HG03571 (cell line): ENCODE results near the gene ANKRD11.
A peak's percentile ranks its signal among the peaks of the same experiment; 100 is the strongest.

Experiments
- ATAC-seq: cut with Tn5 transposase; IDR thresholded peaks from one replicate; pipeline ENCODE4 v1.9.1; 2021; ENCODE audit not compliant: unreplicated experiment

ANKRD11 gene

DNA sequence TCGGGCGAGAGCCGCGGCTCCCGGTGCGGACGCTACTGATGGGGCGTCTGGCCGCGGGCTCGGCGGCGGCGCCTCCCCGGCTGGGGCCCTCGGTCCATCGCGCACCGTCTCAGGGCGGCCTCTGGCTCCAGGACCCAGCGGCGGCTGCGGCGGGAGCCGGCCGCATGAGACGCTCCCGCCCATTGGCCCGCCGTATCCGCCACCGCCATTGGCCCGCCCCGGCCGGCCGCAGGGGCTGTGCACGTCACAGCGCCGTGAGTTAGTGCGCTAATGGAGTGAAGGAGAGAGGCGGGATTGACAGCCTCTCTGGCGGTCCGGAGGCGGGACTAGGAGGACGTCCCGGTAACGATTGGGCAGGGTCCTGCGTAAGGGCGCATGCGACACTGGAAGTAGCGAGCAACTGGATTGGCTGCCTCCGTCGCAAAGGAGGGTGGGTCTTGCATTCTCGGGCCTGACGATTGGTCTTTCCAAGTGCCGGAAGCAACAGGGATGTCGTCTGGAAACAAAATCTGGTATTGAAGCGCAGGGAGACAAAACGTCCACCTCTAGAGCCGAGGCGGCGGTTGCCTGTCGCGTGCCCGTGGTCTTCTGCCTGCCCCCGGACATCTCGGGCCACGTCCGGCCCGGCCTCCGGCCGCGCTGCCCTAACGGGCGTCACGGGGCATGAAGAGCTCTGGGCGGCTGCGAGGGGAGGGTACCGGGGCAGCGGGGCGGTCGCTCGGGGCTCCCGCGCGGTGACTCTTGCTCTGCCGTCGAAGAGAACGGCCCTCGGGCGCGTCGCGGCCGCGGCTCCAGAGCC lies at the start of gene ANKRD11:
ANKRD11 (minus strand) TSS at position 123 of the 799 bp plus-strand sequence. CDS start 173,542 bp downstream, outside the sequence.
- ATAC-seq: peak; percentile 88

- no peak for ATAC-seq
Observed at GRCh38 chr16:89538286-89538685, 47.9 kb upstream of the ANKRD11 start.

GRCh38 chr16:89537549-89537925 lies 47.2 kb upstream of the ANKRD11 start:
- ATAC-seq: no peak

GRCh38 chr16:89536886-89537548 lies 46.7 kb upstream of the ANKRD11 start:
- no peak for ATAC-seq

- no peak for ATAC-seq
Observed at GRCh38 chr16:89536371-89536770, 46.0 kb upstream of the ANKRD11 start.

GRCh38 chr16:89534252-89534756 lies 43.9 kb upstream of the ANKRD11 start:
- no peak for ATAC-seq

DNA sequence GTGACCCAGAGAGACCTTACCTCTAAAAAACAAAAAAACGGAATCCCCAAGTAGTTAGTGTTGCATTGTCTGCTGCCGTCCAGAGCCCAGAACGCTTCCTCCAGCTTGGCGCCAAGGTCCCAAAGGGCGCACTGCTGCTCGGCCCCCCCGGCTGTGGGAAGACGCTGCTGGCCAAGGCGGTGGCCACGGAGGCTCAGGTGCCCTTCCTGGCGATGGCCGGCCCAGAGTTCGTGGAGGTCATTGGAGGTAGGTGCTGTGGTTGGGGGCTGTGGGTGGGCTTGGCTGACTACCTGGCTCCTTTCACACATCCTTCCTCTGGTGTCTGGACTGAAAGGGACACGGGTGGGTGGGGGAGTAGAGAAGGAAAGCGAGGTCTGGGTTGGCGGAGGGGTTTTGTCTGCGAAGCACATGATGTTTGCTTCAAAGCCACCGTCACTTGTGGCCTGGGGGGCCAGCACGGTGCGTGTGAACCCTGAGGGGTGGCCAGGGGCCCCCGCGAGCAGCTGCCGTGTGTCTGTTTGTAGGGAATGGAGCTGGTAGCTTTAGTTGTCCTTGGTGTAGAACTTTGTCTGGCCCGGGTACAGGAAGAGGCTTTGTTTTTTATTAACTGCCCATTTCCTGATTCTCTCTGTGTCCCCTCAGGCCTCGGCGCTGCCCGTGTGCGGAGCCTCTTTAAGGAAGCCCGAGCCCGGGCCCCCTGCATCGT lies 41.6 kb upstream of the ANKRD11 start:
- ATAC-seq: no peak

DNA sequence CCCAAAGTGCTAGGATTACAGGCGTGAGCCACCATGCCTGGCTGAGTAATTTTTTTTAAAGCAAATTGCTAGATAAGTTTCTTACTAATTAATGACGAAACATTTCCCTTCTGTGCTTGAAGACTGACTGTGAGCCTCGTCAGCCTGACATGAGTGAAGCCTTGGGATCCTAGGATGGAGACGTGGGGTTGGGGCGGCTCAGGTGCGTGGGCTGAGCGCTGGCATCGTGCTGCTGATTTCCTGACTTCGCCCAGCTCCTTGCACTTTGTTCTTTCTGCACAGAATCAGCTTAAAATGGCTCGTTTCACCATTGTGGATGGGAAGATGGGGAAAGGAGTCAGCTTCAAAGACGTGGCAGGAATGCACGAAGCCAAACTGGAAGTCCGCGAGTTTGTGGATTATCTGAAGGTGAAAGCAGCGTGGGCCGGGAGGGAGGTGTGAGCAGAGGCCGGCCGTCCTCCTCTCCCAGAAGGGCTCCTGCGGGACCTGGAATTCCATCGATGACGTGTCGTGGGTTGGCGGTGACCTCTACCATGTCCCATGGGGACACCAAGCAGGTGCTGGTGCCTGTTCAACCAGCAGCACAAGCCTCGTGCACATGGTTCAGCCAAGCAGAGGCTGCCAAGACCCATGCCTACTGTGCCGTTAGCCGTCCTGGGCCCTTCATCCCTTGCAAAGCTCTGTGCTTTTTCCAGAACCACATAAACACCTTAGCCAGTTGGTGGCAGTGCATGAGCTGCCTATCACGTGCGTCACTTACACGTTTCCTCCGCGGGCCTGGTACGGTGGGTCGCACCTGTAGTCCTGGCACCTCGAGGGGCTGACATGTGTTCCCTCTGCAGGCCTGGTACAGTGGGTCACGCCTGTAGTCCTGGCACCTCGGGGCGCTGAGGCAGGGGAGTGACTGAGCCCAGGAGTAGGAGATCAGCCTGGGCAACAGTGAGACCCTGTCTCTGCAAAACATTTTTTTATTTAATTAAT lies 40.3 kb upstream of the ANKRD11 start:
- ATAC-seq: no peak

GRCh38 chr16:89529097-89529496 lies 38.7 kb upstream of the ANKRD11 start:
- no peak for ATAC-seq

DNA sequence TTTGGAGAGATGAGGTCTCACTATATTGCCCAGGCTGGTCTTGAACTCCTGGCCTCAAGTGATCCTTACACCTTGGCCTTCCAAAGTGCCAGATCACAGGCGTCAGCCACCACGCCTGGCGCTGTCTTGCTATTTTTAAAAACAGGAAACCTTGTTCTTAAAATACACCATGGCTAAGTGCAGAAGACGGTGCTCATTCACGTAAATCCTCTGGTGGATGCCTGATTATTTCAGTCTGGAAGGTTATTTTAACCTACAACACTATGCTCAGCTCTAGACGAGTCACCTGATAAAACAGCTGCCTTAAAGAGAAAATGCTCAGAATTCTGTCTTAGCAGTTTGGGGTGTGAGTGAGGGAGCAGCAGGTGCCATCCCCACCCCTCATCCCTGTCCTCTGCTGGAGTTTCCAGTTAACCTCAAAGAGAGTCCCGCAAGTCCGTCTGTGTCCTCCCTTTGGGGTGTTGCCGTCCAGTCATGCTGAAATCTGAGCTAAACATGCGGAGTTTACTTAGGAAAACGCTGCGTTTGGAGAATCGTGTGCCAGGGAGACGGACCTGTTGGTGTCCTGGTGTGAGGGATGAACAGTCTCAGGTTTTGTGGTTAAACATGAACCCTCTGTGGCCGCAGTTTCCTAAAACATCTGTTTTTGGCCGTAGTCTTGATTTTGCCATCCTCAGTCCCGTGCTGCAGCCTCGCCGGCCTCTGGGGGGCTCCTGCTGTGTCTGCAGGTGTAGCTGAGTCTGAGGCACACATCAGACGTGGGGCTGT lies 35.0 kb upstream of the ANKRD11 start:
- no peak for ATAC-seq

DNA sequence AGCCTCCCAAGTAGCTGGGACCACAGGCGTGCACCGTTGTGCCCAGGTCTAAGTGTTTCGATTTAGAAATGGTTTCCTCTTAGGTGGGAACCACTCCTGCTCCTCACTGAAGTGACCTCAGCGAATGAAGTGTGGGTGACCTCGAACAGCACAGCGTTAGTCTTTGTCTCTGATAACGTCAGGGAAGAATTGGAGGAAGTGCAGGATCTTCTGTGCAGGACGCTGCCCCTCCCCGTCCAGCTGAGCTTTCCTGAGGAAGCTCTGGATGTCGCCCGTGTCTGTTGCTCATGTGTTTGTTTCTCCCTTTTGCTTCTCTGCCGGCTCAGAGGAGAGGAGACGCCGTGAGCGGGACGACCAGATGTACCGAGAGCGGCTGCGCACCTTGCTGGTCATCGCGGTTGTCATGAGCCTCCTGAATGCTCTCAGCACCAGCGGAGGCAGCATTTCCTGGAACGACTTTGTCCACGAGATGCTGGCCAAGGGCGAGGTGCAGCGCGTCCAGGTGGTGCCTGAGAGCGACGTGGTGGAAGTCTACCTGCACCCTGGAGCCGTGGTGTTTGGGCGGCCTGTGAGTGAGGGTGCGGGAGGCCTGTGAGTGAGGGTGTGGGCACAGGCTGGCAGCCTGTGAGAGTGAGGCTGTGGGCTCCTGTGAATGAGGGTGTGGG lies 33.5 kb upstream of the ANKRD11 start:
- ATAC-seq: no peak

DNA sequence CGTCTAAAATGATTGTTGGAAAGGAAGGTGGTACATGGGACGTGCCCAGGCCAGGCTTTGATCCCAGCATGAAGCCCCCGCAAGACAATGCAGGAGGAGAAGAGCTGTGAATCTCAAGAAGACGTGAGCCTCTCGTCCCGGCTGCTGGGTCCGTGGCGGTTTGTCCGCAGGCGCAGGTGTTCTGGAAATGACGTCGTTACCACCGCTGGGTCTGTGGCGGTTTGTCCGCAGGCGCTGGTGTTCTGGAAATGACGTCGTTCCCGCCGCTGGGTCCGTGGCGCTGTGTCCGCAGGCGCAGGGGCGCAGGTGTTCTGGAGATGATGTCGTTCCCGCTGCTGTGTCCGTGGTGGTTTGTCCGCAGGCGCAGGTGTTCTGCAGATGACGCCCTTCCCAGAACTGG lies 31.9 kb upstream of the ANKRD11 start:
- no peak for ATAC-seq

GRCh38 chr16:89519881-89520280 lies 29.5 kb upstream of the ANKRD11 start:
- ATAC-seq: no peak

GRCh38 chr16:89517128-89517527 lies 26.8 kb upstream of the ANKRD11 start:
- ATAC-seq: no peak

DNA sequence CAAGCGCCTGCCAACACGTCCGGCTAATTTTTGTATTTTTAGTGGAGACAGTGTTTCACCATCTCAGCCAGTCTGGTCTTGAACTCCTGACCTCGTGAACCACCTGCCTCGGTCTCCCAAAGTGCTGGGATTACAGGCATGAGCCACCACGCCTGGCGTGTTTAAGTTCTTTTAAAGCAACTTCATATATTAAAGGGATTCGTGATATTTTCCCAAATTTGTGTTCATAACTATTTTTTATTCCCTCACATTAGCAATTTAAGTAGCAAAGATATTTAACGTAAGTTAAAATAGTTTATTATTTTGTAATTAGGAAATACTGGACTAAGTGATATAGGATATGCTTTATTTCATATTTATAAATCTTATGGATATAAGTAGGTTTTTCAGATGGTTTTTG lies 22.1 kb upstream of the ANKRD11 start:
- no peak for ATAC-seq

GRCh38 chr16:89511374-89511773 lies 21.0 kb upstream of the ANKRD11 start:
- no peak for ATAC-seq

- no peak for ATAC-seq
Observed at GRCh38 chr16:89510526-89510925, 20.2 kb upstream of the ANKRD11 start.

DNA sequence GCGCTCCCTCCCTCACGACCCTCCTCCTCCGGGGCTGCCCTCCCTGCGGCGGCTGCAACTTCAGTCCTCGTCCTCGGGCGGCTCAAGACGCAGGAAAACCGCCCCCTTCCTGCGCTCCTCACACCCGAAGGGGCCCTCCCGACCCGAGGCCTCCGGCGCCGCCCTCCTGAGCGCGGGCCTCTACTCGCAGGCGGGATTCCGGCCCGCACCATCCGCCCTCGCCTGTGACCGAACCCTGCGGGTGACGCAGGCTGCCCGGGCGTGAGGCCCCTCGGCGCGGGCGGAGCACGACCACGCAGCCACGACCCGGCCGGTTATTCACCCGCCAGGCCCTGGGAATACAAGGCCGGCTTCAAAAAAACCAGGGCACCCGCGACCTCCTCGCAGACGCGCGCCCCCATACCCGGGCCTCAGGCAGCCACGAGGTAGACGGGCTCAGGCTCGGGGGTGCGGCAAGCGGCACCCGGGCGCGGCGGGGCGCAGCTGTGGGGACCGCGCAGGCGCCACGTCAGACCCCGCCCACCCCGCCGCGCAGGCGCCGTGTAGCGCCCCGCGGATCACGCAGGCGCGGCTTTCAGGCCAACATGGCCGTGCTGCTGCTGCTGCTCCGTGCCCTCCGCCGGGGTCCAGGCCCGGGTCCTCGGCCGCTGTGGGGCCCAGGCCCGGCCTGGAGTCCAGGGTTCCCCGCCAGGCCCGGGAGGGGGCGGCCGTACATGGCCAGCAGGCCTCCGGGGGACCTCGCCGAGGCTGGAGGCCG lies 17.7 kb upstream of the ANKRD11 start, which contains the start of gene SPG7:
SPG7 (plus strand) TSS at position 570 of the 757 bp plus-strand sequence; CDS start at position 585, 15 bp downstream.
- peak; percentile 65 for ATAC-seq
